GM18909 (cell line): Measurements from ENCODE around the gene RPL29.

ENCODE experiments used
- ATAC-seq: cut with Tn5 transposase; IDR thresholded peaks from one replicate; pipeline ENCODE4 v1.9.1; 2021; ENCODE audit warnings: mild to moderate bottlenecking; ENCODE audit not compliant: unreplicated experiment, poor library complexity

Gene RPL29

GRCh38 chr3:52028572-52028971, 32.9 kb upstream of the RPL29 start:
- no peak for ATAC-seq

GRCh38 chr3:52026041-52026440, 30.3 kb upstream of the RPL29 start:
- no peak for ATAC-seq

- ATAC-seq, result no peak
These were observed 29.8 kb upstream of the RPL29 start for GRCh38 chr3:52025453-52025852.

DNA sequence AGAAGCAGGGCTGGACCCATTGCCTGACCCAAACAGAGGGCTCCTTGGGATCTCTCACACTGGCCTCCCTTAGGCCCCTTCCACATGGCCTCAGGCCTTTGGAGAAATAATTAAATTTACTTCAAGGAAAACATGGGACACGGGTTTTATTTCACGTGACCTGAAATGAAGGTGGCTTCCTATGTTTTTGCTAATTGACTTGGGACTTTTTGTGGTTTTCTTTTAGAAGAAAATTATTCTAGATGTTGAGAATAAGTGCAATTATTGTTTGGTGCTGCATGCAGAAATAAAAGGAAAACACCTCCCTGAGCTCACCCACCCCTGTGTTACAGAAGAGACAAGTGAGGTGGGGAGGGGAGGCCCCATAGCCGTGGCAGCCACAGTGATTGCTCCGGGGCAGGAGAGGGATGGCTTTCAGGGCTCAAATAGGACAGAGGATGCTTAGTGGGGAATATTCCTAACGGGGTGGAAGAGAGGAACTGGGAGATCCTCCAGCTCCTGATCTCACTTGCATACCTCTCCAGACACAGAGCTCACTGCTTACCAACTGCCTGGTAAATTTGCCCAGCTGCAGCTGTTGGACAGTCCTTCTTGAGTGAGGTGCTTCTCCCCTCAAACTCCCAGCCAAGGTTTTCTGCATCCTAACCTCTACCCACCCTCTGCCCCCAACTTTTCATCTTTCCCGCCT, 29.2 kb upstream of the RPL29 start:
- ATAC-seq, result no peak

GRCh38 chr3:52023860-52024764, 28.4 kb upstream of the RPL29 start:
- peak; percentile 79 for ATAC-seq

DNA sequence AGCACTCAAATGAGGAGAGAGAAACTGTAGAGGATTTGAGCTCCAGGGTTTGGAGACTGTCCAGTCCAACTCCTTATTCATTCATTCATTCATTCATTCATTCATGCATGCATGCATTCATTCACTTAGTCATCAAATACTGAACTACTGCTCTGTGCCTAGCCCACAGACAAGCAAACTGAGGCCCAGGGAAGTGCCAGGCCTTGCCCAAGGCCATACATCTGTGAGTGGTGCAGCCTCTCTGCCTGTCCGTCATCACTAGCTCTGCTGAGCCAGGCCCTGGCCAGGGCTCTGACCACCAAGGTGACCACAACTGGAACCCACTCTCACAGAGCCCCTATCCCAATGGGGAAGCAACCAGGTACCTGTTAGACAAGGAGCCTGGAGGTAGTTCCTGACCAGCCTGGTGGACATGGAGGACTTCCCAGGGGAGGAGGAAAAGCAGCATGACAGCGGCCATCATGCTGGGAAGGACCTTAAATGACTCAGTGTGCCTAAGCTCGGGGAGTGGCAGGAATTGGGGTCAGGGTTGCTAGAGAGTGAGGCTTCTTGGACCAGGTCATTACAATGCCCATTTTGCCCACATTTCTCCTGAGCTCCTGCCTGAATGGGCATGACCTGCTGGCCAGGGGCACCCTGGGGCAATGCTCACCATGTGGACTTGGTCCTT, 27.5 kb upstream of the RPL29 start:
- ATAC-seq, result no peak

- ATAC-seq, result no peak
These were observed 26.8 kb upstream of the RPL29 start for GRCh38 chr3:52022323-52023100.

- ATAC-seq, result no peak
These were observed 26.0 kb upstream of the RPL29 start for GRCh38 chr3:52021489-52022268.

DNA sequence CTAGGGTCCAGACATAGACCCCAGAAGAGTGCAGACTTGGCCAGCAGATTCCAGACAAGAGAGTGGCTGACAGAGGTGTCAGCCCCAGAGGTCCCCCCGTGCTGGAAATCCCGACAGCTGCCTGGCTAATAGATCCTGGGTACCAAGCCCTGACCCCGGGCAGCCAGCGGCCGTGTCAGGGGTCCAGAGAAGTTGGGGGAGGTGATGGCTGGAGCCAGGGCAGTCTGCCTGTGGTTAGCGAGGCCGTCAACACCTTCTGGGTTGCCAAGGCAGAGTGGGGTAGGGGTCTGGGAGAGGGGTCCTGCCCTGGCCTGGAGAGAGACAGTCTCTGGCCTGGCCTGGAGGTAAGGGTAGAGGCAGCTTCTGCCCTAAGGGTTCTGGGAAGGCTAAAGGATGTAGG, 25.1 kb upstream of the RPL29 start:
- ATAC-seq, result no peak

DNA sequence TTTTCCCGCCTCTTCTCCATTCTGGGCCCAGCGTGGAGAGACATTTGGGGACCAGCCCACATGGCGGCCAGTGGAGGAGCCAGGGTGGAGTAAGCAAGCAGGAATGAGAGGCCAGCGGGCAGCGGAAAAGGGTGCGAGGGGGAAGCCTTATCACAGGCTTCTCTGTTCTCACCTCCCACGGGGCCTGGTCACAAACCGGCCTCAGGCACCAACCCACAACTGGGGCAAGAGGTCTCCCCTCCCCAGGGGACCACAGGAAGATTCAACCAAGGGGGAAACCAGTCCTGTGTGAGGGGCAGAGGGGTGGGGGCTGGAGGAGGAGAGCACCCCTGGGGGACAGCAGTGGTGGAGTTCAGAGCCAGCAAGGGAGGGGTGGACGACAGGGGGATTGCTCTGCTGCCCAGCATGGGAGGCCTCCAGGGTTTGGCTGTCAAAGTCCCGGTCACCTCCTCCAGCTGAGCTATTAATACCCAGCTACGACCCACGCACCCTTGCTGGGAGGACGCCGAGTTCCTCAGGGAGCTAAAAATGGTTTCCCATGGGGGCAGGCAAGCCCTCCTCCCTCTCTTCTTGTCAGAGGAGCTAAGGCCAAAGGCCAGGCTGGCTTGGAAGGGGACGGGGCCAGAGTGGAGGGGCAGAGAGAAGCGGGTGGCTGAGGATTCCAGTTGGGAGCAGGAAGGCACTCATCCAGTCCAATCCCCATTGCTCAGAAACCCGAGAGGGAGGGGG, 23.8 kb upstream of the RPL29 start:
- ATAC-seq, result no peak

- ATAC-seq, result no peak
These were observed 22.8 kb upstream of the RPL29 start for GRCh38 chr3:52018319-52019000.

GRCh38 chr3:52017586-52017985, 21.9 kb upstream of the RPL29 start:
- no peak for ATAC-seq

DNA sequence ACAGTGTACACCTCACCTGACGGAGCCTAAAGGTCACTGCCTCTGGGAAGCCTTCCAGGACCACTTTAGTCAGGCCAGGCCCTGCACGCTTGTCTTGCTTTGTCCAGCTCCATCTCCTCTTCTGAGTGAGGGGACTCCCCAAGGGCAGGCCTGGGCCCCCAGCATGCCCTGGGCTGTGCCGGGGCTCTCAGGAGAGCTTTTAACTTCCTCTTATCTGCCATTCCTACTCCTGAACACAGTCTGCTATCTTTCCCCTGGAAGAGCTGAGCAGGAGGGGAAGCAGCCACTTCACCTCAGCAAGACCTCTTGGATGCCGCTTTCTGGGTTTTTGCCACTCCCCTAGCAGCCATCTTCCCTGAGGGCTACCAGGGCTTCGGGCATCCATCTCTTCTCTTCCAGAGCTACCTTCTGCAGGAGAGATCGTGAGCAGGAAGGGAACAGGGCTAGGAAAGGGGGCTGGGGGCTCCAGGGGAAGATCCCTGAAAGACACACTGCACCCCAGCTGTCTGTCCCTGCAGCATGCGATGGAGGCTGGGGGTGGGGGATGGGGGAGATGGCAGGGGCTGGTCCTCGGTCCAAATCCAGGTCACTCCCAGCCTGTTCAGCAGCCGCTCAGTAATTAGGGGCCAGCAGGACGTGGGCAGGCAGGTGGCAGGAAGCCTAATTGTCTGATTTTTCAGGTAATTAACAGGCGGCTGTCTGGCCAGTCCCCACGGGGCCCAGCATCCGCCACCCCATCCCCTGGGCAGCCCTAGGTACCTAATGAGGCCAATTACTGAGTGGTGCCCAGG, 19.9 kb upstream of the RPL29 start:
- ATAC-seq, result no peak

DNA sequence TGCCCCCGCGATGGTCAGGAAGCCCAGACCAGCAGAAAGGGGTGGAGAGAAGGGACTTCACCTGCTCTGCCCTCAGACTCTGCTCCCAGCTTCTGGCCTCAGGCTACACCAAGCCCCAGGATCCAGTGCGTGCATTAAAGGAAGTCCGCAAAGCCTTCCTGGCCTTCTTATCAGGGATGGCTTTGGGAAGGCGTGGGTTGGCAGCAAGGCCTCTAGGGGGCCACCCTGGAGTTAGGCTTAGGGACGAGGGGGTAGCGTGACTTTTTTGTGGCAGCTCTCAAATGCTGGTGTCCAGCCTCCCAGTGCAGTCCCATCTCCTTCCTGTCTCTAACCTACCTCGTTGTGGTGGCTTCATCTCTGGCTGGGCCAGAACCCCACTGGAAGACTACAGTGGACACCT, 18.9 kb upstream of the RPL29 start:
- no peak for ATAC-seq

- no peak for ATAC-seq
These were observed 18.3 kb upstream of the RPL29 start for GRCh38 chr3:52013802-52014598.

GRCh38 chr3:52012699-52013098, 17.0 kb upstream of the RPL29 start:
- ATAC-seq, result no peak

GRCh38 chr3:52010431-52010830, 14.7 kb upstream of the RPL29 start:
- no peak for ATAC-seq
